Motor neuron (in vitro differentiated cells): ENCODE data around the gene GLCE. TPM values are rescaled to one million over a fixed set of nuclear protein-coding genes. Genes with fewer than 3 reads are reported as not detected.

ENCODE experiments used
- ATAC-seq, 8 experiments: fragments of 200-7000 bp; cut with Tn5 transposase; replicated peaks in 6 of 8; 2 replicates each; pipeline ENCODE4 v1.8.0; 2021; ENCODE audit warnings: mild to moderate bottlenecking in 8 of 8, moderate library complexity in 8 of 8
- H3K27ac ChIP-seq, 2 donors: fragments of 250-450 bp; sonication (Bioruptor Pico); 2 replicates each; pipeline ENCODE4 v1.9.0; 2021; ENCODE audit warnings: antibody characterized with exemption in 2 of 2, mild to moderate bottlenecking in 2 of 2, moderate library complexity in 1 of 2
- H3K4me1 ChIP-seq, 2 donors: fragments of 250-450 bp; sonication (Bioruptor Pico); replicated peaks in 1 of 2; 2 replicates each; pipeline ENCODE4 v1.6.1; 2021; ENCODE audit warnings: antibody characterized with exemption in 2 of 2, mild to moderate bottlenecking in 2 of 2, moderate library complexity in 1 of 2
- H3K4me3 ChIP-seq, 5 donors: fragments of 250-450 bp; sonication (Bioruptor Pico); 2 replicates each; pipeline ENCODE4 v1.9.0; 2021; ENCODE audit warnings: antibody characterized with exemption in 5 of 5, mild to moderate bottlenecking in 5 of 5, moderate library complexity in 4 of 5
- WGBS, 10 experiments: fragments of 450-650 bp; shearing (Covaris generic); methylation state at CpG; one replicate each; pipeline ENCODE4 v1.0.0; 2022; 5-methylcytosine and 5-hydroxymethylcytosine counted together
- in situ Hi-C, 9 experiments: fragments of 400-800 bp; cut with MboI; loops; one replicate each; pipeline ENCODE4 v1.15.0; 2021; ENCODE audit warnings: low sequenced_read_pairs in 9 of 9, low pct_unique_long_range_greater_than_20kb in 2 of 9; ENCODE audit not compliant: unreplicated experiment in 9 of 9
- total RNA-seq, 8 experiments: library from RNA; unstranded; fragments of 300-600 nt; gene quantifications; 2 replicates each; pipeline versions ENCODE4 v1.2.3 to v1.2.4, GENCODE V29; 2022

Gene GLCE
- total RNA-seq, 8 experiments from 2014 or later = 12.7 to 39.3 (median 20.3) TPM

GRCh38 chr15:69317392-69317841, 157.0 kb downstream of the GLCE start:
- Histone ChIP-seq H3K4me3 (no peak overlapping the region), H3K27ac (no peak overlapping the region), H3K4me1 (peaks cover 0 to 2% of the 10 kb centered on the region in 2 donors)
- no peak for ATAC-seq
- in situ Hi-C loops = no loop called here
- 20 to 82% (median 40%) methylated on average over 1 to 4 of the region's 5 CpGs; no CpG with 5 or more reads in 3 of the 10 experiments for WGBS, 10 experiments

- H3K27ac ChIP-seq = no peak overlapping the region
- ATAC-seq = no peak
- WGBS, 10 experiments = 86 to 100% (median 99%) methylated on average over 2 to 5 of the region's 7 CpGs; no CpG with 5 or more reads in 6 of the 10 experiments
- in situ Hi-C loops = no loop called here
- H3K4me3 ChIP-seq = no peak overlapping the region
- H3K4me1 ChIP-seq = peaks cover 0 to 2% of the 10 kb centered on the region in 2 donors
These were observed 157.6 kb downstream of the GLCE start for GRCh38 chr15:69318033-69318432.

GRCh38 chr15:69319384-69320375, 159.2 kb downstream of the GLCE start:
- WGBS, 10 experiments = 75 to 100% (median 87%) methylated on average over 1 to 5 of the region's 19 CpGs; no CpG with 5 or more reads in 2 of the 10 experiments
- no peak for ATAC-seq
- Histone ChIP-seq H3K4me3 (no peak overlapping the region), H3K27ac (no peak overlapping the region), H3K4me1 (peaks cover 0 to 2% of the 10 kb centered on the region in 2 donors)
- in situ Hi-C loops = no loop called here

- no peak overlapping the region for H3K4me3 ChIP-seq
- H3K4me1 ChIP-seq = peaks cover 1 to 2% of the 10 kb centered on the region in 2 donors
- H3K27ac ChIP-seq = no peak overlapping the region
- ATAC-seq = no peak
- in situ Hi-C loops = no loop called here
- WGBS, 10 experiments = 48 to 100% (median 84%) methylated on average over 2 to 7 of the region's 7 CpGs
These were observed 160.6 kb downstream of the GLCE start for GRCh38 chr15:69320977-69321554.

Other genes with a start within 250 kb of the GLCE start
- 10 to 100 TPM in 1 of 8 experiments, under 1 TPM in 4, not detected in 3; 0.11 to 24.6 (median 0.21) TPM for gene SPESP1, start 230.1 kb upstream of the GLCE start, total RNA-seq
- gene NOX5, start 145.9 kb upstream of the GLCE start, total RNA-seq = 1 to 10 TPM in 2 of 8 experiments, under 1 TPM in 6; under 0.01 to 2.2 (median 0.17) TPM
- 1 to 10 TPM in 3 of 8 experiments, under 1 TPM in 5; 0.11 to 2.8 (median 0.62) TPM for gene PAQR5, start 138.3 kb downstream of the GLCE start, total RNA-seq